GM12878 (cell line): ENCODE data around the gene HCK. TPM values are rescaled to one million over a fixed set of nuclear protein-coding genes. Genes with fewer than 3 reads are reported as not detected.

Source experiments
- ATAC-seq: fragments of 200-7000 bp; cut with Tn5 transposase; 3 replicates; pipeline ENCODE4 v1.9.1; 2020; ENCODE audit warnings: mild to moderate bottlenecking, moderate library complexity
- BruUV-seq: library from RNA; stranded (reverse); fragments of 400-500 nt; replicated peaks from 2 replicates; lab custom pipeline; 2021; lab: Mats Ljungman, UMichigan
- CTCF ChIA-PET: fragments of 300-600 bp; sonication (Branson Sonifier 250); formaldehyde crosslinking; extraction: SDS; loops from one replicate; lab custom pipeline; 2021; ENCODE audit warnings: inconsistent platforms; lab: Yijun Ruan, JAX
- POLR2A ChIA-PET: fragments of 350-600 bp; formaldehyde crosslinking; extraction: SDS; loops from one replicate; lab custom pipeline; 2021; ENCODE audit warnings: inconsistent platforms; lab: Charles Lee
- RAD21 ChIA-PET: fragments of 300-600 bp; sonication (Branson Sonifier 250); formaldehyde crosslinking; loops from one replicate; lab custom pipeline; 2023; ENCODE audit warnings: antibody characterized with exemption; ENCODE audit not compliant: unreplicated experiment; lab: Charles Lee
- SMC1A ChIA-PET: fragments of 300-600 bp; sonication (Branson Sonifier 250); formaldehyde crosslinking; loops from one replicate; lab custom pipeline; 2023; ENCODE audit not compliant: unreplicated experiment, uncharacterized antibody; lab: Charles Lee
- DNase-seq: peaks from one replicate; pipeline ENCODE4 v3.0.0-alpha.2; 2011; ENCODE audit warnings: low read depth, low spot score
- FAIRE-seq: peaks from 3 replicates; lab custom pipeline; 2011; peaks lifted over from hg19 to GRCh38; lab: Jason Lieb, UNC
- H2AFZ ChIP-seq: 2 replicates; pipeline ENCODE4 v1.6.0; 2011; ENCODE audit warnings: low read depth, low read length, control low read depth; ENCODE audit not compliant: control insufficient read depth
- H3K27ac ChIP-seq: 2 replicates; pipeline ENCODE4 v1.5.1; 2011; ENCODE audit warnings: control low read depth; ENCODE audit not compliant: control insufficient read depth, insufficient read depth
- H3K27me3 ChIP-seq, 2 experiments: replicated peaks in 1 of 2; 2 replicates each; pipeline versions ENCODE4 v1.6.0 to v1.6.1; 2011; ENCODE audit warnings: low read length in 1 of 2; ENCODE audit not compliant: control insufficient read depth in 2 of 2, insufficient read depth in 2 of 2
- H3K36me3 ChIP-seq, 2 experiments: 2 replicates each; pipeline ENCODE4 v1.5.1; 2011; ENCODE audit warnings: low read length in 1 of 2; ENCODE audit not compliant: control insufficient read depth in 2 of 2, insufficient read depth in 2 of 2
- H3K4me1 ChIP-seq: 2 replicates; pipeline ENCODE4 v1.6.1; 2011; ENCODE audit warnings: mild to moderate bottlenecking, low read length, moderate library complexity, mixed read lengths; ENCODE audit not compliant: control insufficient read depth, insufficient read depth
- H3K4me2 ChIP-seq: 2 replicates; pipeline ENCODE4 v1.6.0; 2011; ENCODE audit warnings: control low read depth; ENCODE audit not compliant: control insufficient read depth, insufficient read depth
- H3K4me3 ChIP-seq: fragments of 200-600 bp; sonication (generic); 2 replicates; pipeline ENCODE4 v1.5.1; 2016
- H3K79me2 ChIP-seq: 2 replicates; pipeline ENCODE4 v1.6.0; 2011; ENCODE audit warnings: low read length; ENCODE audit not compliant: control insufficient read depth, insufficient read depth
- H3K9ac ChIP-seq: 2 replicates; pipeline ENCODE4 v1.8.0; 2011; ENCODE audit warnings: low read length, control low read depth, mixed read lengths; ENCODE audit not compliant: control insufficient read depth, insufficient read depth
- H3K9me3 ChIP-seq: replicated peaks from 3 replicates; pipeline ENCODE4 v1.5.1; 2011; ENCODE audit warnings: mild to moderate bottlenecking, low read length; ENCODE audit not compliant: control insufficient read depth, insufficient read depth
- H4K20me1 ChIP-seq: 2 replicates; pipeline ENCODE4 v1.6.0; 2011; ENCODE audit not compliant: control insufficient read depth, insufficient read depth
- ASH2L ChIP-seq: fragments of 300-600, 200-600 bp; sonication (generic); IDR thresholded peaks from 2 replicates; pipeline ENCODE4 v1.6.1; 2017; ENCODE audit warnings: low read depth, mild to moderate bottlenecking, borderline replicate concordance
- BCL3 ChIP-seq: IDR thresholded peaks from 2 replicates; pipeline ENCODE4 v1.6.1; 2011; ENCODE audit warnings: borderline replicate concordance, low read depth, mild to moderate bottlenecking, moderate library complexity, low read length; ENCODE audit not compliant: insufficient read depth, poor library complexity, severe bottlenecking
- E2F8 ChIP-seq: fragments of 450-650 bp; IDR thresholded peaks from 2 replicates; pipeline ENCODE4 v1.6.1; 2018; ENCODE audit warnings: mild to moderate bottlenecking, low read depth, moderate library complexity; ENCODE audit not compliant: partially characterized antibody
- EGR1 ChIP-seq, 2 experiments: IDR thresholded peaks; 1 replicate in 1 of 2; 2 replicates in 1 of 2; pipeline ENCODE4 v1.6.1; 2011 to 2012; ENCODE audit warnings: low read depth in 2 of 2, low read length in 2 of 2, borderline replicate concordance in 1 of 2, mild to moderate bottlenecking in 1 of 2, moderate library complexity in 1 of 2
- IRF3 ChIP-seq: fragments of 450-650 bp; IDR thresholded peaks from 2 replicates; pipeline ENCODE4 v1.6.1; 2014; ENCODE audit warnings: mild to moderate bottlenecking
- JUND ChIP-seq: IDR thresholded peaks from 2 replicates; pipeline ENCODE4 v1.6.1; 2012; ENCODE audit warnings: low read depth, mild to moderate bottlenecking, low read length, improper control_type of control experiment, moderate library complexity
- RAD21 ChIP-seq: IDR thresholded peaks from 2 replicates; pipeline ENCODE4 v1.6.1; 2011; ENCODE audit warnings: mild to moderate bottlenecking, low read depth, low read length, moderate library complexity; ENCODE audit not compliant: insufficient read depth
- TCF7 ChIP-seq: IDR thresholded peaks from 2 replicates; pipeline ENCODE4 v1.6.1; 2014; ENCODE audit warnings: antibody characterized with exemption, borderline replicate concordance
- ZBTB40 ChIP-seq: fragments of 450-650 bp; IDR thresholded peaks from 2 replicates; pipeline ENCODE4 v1.6.1; 2016; ENCODE audit warnings: mild to moderate bottlenecking, moderate library complexity, borderline replicate concordance
- ZNF217 ChIP-seq: fragments of 450-650 bp; IDR thresholded peaks from 2 replicates; pipeline ENCODE4 v1.6.1; 2017; ENCODE audit warnings: antibody characterized with exemption, mild to moderate bottlenecking
- in situ Hi-C: fragments of 300-500 bp; cut with MboI; formaldehyde crosslinking; loops from 9 replicates; pipeline ENCODE4 v1.14.3; 2018; ENCODE audit warnings: mixed read lengths
- intact Hi-C: fragments of 100-400 bp; cut with micrococcal nuclease; formaldehyde crosslinking; loops from one replicate; pipeline ENCODE4 v1.14.2; 2022; ENCODE audit not compliant: unreplicated experiment
- polyA plus RNA-seq, 11 experiments: library from polyadenylated mRNA; depleted of rRNA in 4 of 11; unstranded in 6 of 11; stranded (reverse) in 5 of 11; fragments of >200 nt; fragmentation: Nextera tagmentation in 4 of 11; fragmentation: Illumina TruSeq in 1 of 11; extraction: Ambion mirVana in 4 of 11; extraction: Trizol in 1 of 11; gene quantifications; 1 replicate in 1 of 11; 2 replicates in 10 of 11; pipeline versions ENCODE4 v1.2.1 to v1.2.3, GENCODE V29; 2011 to 2016; ENCODE audit warnings: inconsistent platforms in 2 of 11, missing spikeins in 2 of 11, low read depth in 1 of 11
- total RNA-seq, 4 experiments: library from RNA; depleted of rRNA in 3 of 4; stranded (reverse); fragments of >200 nt in 3 of 4; fragmentation: Illumina TruSeq in 1 of 4; extraction: Trizol in 1 of 4; gene quantifications; 2 replicates each; pipeline versions ENCODE4 v1.2.1 to v1.2.3, GENCODE V29; 2013 to 2021

The HCK gene
- total and polyA plus RNA-seq, 10 of the 15 experiments (the other 5 are each of a cell fraction or from before 2014, with no cell fraction given), result 1.3 to 30.3 (median 18.5) TPM

- TF ChIP-seq E2F8 (no peak), ZNF217 (no peak)
Measured at GRCh38 chr20:32078322-32078721, 26.3 kb downstream of the HCK start (continued).

GRCh38 chr20:32078791-32079190, 26.7 kb downstream of the HCK start:
- Histone ChIP-seq H3K9me3 (no peaks in the 10 kb centered on the region), H3K9ac (no peak overlapping the region), H3K27ac (no peak overlapping the region), H3K27me3 (no peaks in the 10 kb centered on the region), H3K36me3 (no peaks in the 10 kb centered on the region), H3K4me1 (no peaks in the 10 kb centered on the region), H4K20me1 (no peaks in the 10 kb centered on the region), H3K4me2 (no peak overlapping the region), H3K4me3 (no peak overlapping the region), H2AFZ (no peak overlapping the region), H3K79me2 (no peaks in the 10 kb centered on the region)
- in situ Hi-C loops, result no loop called here
- DNase-seq (no peak), ATAC-seq (no peak), FAIRE-seq (no peak)
- ChIA-PET CTCF (interaction anchor here (0.7 to 5.6 kb wide), 6 partner anchors 10 to 256 kb away, joined by 3 to 36 read pairs (median 6); no protein-coding TSS in a partner anchor), POLR2A (no interaction called here), RAD21 (interaction anchor here (1.0 to 5.3 kb wide), 3 partner anchors 11 to 44 kb away, joined by 4 to 19 read pairs (median 8); no protein-coding TSS in a partner anchor), SMC1A (interaction anchor here (1.0 to 4.5 kb wide), 7 partner anchors 10 to 44 kb away, joined by 3 to 21 read pairs (median 3); no protein-coding TSS in a partner anchor)
- no TSS peak for BruUV-seq
- intact Hi-C loops, result no loop called here
- no peak for TF ChIP-seq BCL3
- no peak for TF ChIP-seq TCF7
- no peak for TF ChIP-seq ASH2L
- no peak for TF ChIP-seq EGR1 (IDR thresholded peaks at IDR 0.05; ENCODE audit: borderline replicate concordance in 1 of 2, low read depth in 2 of 2, low read length in 2 of 2)
- TF ChIP-seq JUND, result no peak
- no peak for TF ChIP-seq ZBTB40
- TF ChIP-seq RAD21, result no peak
- no peak for TF ChIP-seq IRF3
